ENCODE results near the gene HSPA12A.

Gene HSPA12A

GRCh38 chr10:116676118-116676517, 66.2 kb downstream of the HSPA12A start:
- Histone ChIP-seq H3K9me3 (ENCODE audit: control insufficient read depth, insufficient read depth, low read depth, low read length) (no peaks in the 10 kb centered on the region), H3K27ac (ENCODE audit: extremely low read depth, low read depth, low read length) (no peak overlapping the region), H3K36me3 (ENCODE audit: control insufficient read depth in 2 of 2, insufficient read depth in 1 of 2, low read length in 2 of 2) (peaks cover 0 to 35% of the 10 kb centered on the region in 2 experiments; a peak in 1 of 3 replicates), H3K4me3 (ENCODE audit: low read depth, low read length) (no peak overlapping the region), H3K4me1 (ENCODE audit: control insufficient read depth, insufficient read depth, low read length) (peaks cover 3% of the 10 kb centered on the region; the same call in 1 of the 2 replicates)
- TF ChIP-seq ZNF639 (tag by site-specific recombination; IDR thresholded peaks at IDR 0.05) (no peak), ZNF560 (tag by site-specific recombination; IDR thresholded peaks at IDR 0.05; ENCODE audit: borderline replicate concordance) (no peak), SP7 (tag by site-specific recombination; IDR thresholded peaks at IDR 0.05) (no peak), ZNF549 (tag by site-specific recombination; IDR thresholded peaks at IDR 0.05) (no peak)
- POLR2A ChIA-PET: no interaction called here
- CTCF ChIA-PET: interaction anchor here (1.1 kb wide), 1 partner anchor 112 kb away, joined by 4 read pairs; no protein-coding TSS in a partner anchor

DNA sequence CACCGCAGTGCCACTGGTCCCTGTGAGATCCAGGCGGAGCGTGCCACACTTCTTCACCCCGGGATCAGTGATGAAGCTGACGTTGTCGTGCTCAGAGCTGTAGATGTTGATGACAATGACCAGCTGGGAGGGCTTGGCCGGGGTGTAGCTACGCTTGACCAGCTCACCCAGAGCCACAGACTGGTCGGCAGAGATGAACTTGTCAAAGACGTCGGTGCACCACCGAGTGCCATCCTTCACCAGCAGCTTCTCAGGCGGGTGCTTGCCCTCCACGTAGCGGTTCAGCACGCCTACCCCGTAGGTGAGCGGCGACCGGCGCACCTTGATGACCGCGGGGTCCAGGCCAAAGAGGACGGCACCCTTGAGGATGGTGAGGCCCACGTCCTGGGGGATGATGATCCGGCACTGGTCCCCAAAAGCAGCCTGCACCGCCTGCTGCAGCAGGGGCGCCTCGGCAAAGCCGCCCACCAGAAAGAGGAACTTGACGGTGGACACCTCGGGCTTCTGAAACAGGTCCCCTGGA, 67.4 kb downstream of the HSPA12A start:
- H3K36me3 ChIP-seq (ENCODE audit: control insufficient read depth in 2 of 2, insufficient read depth in 1 of 2, low read length in 2 of 2): peaks cover 0 to 30% of the 10 kb centered on the region in 2 experiments; a peak in 1 of 3 replicates
- ChIA-PET POLR2A (no interaction called here), CTCF (interaction anchor here (1.1 kb wide), 2 partner anchors 10 to 113 kb away, joined by 3 to 4 read pairs; no protein-coding TSS in a partner anchor)
- no peak overlapping the region for H3K4me3 ChIP-seq (ENCODE audit: low read depth, low read length)
- H3K4me1 ChIP-seq (ENCODE audit: control insufficient read depth, insufficient read depth, low read length): peaks cover 3% of the 10 kb centered on the region; the same call in 1 of the 2 replicates
- no peak overlapping the region for H3K27ac ChIP-seq (ENCODE audit: extremely low read depth, low read depth, low read length)
- TF ChIP-seq ZNF544 (tag by site-specific recombination; IDR thresholded peaks at IDR 0.05) (no peak), ZFP41 (tag by site-specific recombination; IDR thresholded peaks at IDR 0.05; ENCODE audit: borderline replicate concordance) (no peak)
- no peaks in the 10 kb centered on the region for H3K9me3 ChIP-seq (ENCODE audit: control insufficient read depth, insufficient read depth, low read depth, low read length)

- H3K36me3 ChIP-seq (ENCODE audit: control insufficient read depth in 2 of 2, insufficient read depth in 1 of 2, low read length in 2 of 2): peaks cover 0 to 26% of the 10 kb centered on the region in 2 experiments; a peak in 1 of 3 replicates
- H3K4me1 ChIP-seq (ENCODE audit: control insufficient read depth, insufficient read depth, low read length): peaks cover 3% of the 10 kb centered on the region; the same call in 1 of the 2 replicates
- H3K27ac ChIP-seq (ENCODE audit: extremely low read depth, low read depth, low read length): no peak overlapping the region
- no peaks in the 10 kb centered on the region for H3K9me3 ChIP-seq (ENCODE audit: control insufficient read depth, insufficient read depth, low read depth, low read length)
- POLR2A ChIA-PET: no interaction called here
- CTCF ChIA-PET: no interaction called here
- no peak for TF ChIP-seq INSM2 (tag by site-specific recombination; IDR thresholded peaks at IDR 0.05)
- TF ChIP-seq ZNF324 (tag by site-specific recombination; IDR thresholded peaks at IDR 0.05): no peak
- TF ChIP-seq ZNF76 (tag by site-specific recombination; IDR thresholded peaks at IDR 0.05; ENCODE audit: borderline replicate concordance, low read depth): no peak
- TF ChIP-seq TCF7L2 (IDR thresholded peaks at IDR 0.05; ENCODE audit: borderline replicate concordance, low read depth, low read length): no peak
- TF ChIP-seq, protein P1, sequence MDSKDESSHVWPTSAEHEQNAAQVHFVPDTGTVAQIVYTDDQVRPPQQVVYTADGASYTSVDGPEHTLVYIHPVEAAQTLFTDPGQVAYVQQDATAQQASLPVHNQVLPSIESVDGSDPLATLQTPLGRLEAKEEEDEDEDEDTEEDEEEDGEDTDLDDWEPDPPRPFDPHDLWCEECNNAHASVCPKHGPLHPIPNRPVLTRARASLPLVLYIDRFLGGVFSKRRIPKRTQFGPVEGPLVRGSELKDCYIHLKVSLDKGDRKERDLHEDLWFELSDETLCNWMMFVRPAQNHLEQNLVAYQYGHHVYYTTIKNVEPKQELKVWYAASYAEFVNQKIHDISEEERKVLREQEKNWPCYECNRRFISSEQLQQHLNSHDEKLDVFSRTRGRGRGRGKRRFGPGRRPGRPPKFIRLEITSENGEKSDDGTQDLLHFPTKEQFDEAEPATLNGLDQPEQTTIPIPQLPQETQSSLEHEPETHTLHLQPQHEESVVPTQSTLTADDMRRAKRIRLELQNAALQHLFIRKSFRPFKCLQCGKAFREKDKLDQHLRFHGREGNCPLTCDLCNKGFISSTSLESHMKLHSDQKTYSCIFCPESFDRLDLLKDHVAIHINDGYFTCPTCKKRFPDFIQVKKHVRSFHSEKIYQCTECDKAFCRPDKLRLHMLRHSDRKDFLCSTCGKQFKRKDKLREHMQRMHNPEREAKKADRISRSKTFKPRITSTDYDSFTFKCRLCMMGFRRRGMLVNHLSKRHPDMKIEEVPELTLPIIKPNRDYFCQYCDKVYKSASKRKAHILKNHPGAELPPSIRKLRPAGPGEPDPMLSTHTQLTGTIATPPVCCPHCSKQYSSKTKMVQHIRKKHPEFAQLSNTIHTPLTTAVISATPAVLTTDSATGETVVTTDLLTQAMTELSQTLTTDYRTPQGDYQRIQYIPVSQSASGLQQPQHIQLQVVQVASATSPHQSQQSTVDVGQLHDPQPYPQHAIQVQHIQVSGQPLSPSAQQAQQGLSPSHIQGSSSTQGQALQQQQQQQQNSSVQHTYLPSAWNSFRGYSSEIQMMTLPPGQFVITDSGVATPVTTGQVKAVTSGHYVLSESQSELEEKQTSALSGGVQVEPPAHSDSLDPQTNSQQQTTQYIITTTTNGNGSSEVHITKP (tag by site-specific recombination; IDR thresholded peaks at IDR 0.05): no peak
- TF ChIP-seq ZNF302 (tag by site-specific recombination; IDR thresholded peaks at IDR 0.05; ENCODE audit: low read depth): no peak
- TF ChIP-seq ZNF184 (tag by site-specific recombination; IDR thresholded peaks at IDR 0.05): no peak
- TF ChIP-seq ZBTB7A (tag by site-specific recombination; IDR thresholded peaks at IDR 0.05; ENCODE audit: low read depth): no peak
- no peak for TF ChIP-seq ZNF211 (tag by site-specific recombination; IDR thresholded peaks at IDR 0.05; ENCODE audit: low read depth)
- no peak for TF ChIP-seq KLF8 (tag by site-specific recombination; IDR thresholded peaks at IDR 0.05)
- no peak for TF ChIP-seq ZNF514 (tag by site-specific recombination; IDR thresholded peaks at IDR 0.05)
- TF ChIP-seq ZNF558 (tag by site-specific recombination; IDR thresholded peaks at IDR 0.05): no peak
- TF ChIP-seq ZNF561 (tag by site-specific recombination; IDR thresholded peaks at IDR 0.05; ENCODE audit: borderline replicate concordance): no peak
- TF ChIP-seq ZFP37 (tag by site-specific recombination; IDR thresholded peaks at IDR 0.05): no peak
- TF ChIP-seq, protein P2, sequence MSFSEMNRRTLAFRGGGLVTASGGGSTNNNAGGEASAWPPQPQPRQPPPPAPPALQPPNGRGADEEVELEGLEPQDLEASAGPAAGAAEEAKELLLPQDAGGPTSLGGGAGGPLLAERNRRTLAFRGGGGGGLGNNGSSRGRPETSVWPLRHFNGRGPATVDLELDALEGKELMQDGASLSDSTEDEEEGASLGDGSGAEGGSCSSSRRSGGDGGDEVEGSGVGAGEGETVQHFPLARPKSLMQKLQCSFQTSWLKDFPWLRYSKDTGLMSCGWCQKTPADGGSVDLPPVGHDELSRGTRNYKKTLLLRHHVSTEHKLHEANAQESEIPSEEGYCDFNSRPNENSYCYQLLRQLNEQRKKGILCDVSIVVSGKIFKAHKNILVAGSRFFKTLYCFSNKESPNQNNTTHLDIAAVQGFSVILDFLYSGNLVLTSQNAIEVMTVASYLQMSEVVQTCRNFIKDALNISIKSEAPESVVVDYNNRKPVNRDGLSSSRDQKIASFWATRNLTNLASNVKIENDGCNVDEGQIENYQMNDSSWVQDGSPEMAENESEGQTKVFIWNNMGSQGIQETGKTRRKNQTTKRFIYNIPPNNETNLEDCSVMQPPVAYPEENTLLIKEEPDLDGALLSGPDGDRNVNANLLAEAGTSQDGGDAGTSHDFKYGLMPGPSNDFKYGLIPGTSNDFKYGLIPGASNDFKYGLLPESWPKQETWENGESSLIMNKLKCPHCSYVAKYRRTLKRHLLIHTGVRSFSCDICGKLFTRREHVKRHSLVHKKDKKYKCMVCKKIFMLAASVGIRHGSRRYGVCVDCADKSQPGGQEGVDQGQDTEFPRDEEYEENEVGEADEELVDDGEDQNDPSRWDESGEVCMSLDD (tag by site-specific recombination; IDR thresholded peaks at IDR 0.05): no peak
- no peak overlapping the region for H3K4me3 ChIP-seq (ENCODE audit: low read depth, low read length)
Observed at GRCh38 chr10:116673866-116674265, 68.5 kb downstream of the HSPA12A start.

All from HEK293 (cell line).